HL-60 (cell line): ENCODE data around the gene ZNF132.
A peak's percentile ranks its signal among the peaks of the same experiment; 100 is the strongest.

ENCODE experiments used
- DNase-seq, 2 experiments: peaks; one replicate each; pipeline ENCODE4 v3.0.0-alpha.2; 2010 to 2020; ENCODE audit warnings: low read depth in 1 of 2, low spot score in 1 of 2
- H3K27ac ChIP-seq: fragments of 250-450 bp; sonication (Bioruptor Pico); replicated peaks from 2 replicates; pipeline ENCODE4 v1.5.1; 2020; ENCODE audit warnings: mild to moderate bottlenecking, moderate library complexity
- H3K27me3 ChIP-seq: fragments of 250-450 bp; sonication (Bioruptor Pico); 2 replicates; pipeline ENCODE4 v1.5.1; 2021; ENCODE audit warnings: mild to moderate bottlenecking, moderate library complexity; ENCODE audit not compliant: insufficient read depth, poor library complexity, severe bottlenecking
- H3K4me3 ChIP-seq: replicated peaks from 2 replicates; pipeline ENCODE4 v1.5.1; 2011; ENCODE audit warnings: mild to moderate bottlenecking, control low read depth, low read length; ENCODE audit not compliant: insufficient read depth
- CTCF ChIP-seq: IDR thresholded peaks from one replicate; pipeline ENCODE4 v1.5.1; 2011; ENCODE audit warnings: low read length, control low read depth, inconsistent platforms; ENCODE audit not compliant: insufficient read depth
- GABPA ChIP-seq: IDR thresholded peaks from 2 replicates; pipeline ENCODE4 v1.6.1; 2012; ENCODE audit warnings: low read depth
- POLR2AphosphoS5 ChIP-seq: IDR thresholded peaks from 2 replicates; pipeline ENCODE4 v1.6.1; 2012; ENCODE audit warnings: low read depth
- REST ChIP-seq: IDR thresholded peaks from 2 replicates; pipeline ENCODE4 v1.6.1; 2012; ENCODE audit warnings: low read depth; ENCODE audit not compliant: insufficient replicate concordance
- SPI1 ChIP-seq: IDR thresholded peaks from 2 replicates; pipeline ENCODE4 v1.6.1; 2012; ENCODE audit warnings: low read depth, mild to moderate bottlenecking, borderline replicate concordance

Gene ZNF132

GRCh38 chr19:58394821-58395219 is 45.1 kb downstream of the ZNF132 start:
- no peak for DNase-seq
- H3K27ac ChIP-seq, result no peak overlapping the region
- TF ChIP-seq GABPA, result no peak
- no peak for TF ChIP-seq SPI1
- no peak for TF ChIP-seq CTCF
- no peak for TF ChIP-seq POLR2AphosphoS5
- H3K27me3 ChIP-seq, result no peaks in the 10 kb centered on the region
- H3K4me3 ChIP-seq, result no peak overlapping the region

GRCh38 chr19:58393725-58394033 is 46.3 kb downstream of the ZNF132 start:
- no peak for TF ChIP-seq CTCF
- TF ChIP-seq GABPA, result no peak
- no peak for TF ChIP-seq SPI1
- no peak for TF ChIP-seq REST
- TF ChIP-seq POLR2AphosphoS5, result no peak
- no peak for DNase-seq
- Histone ChIP-seq H3K4me3 (no peak overlapping the region), H3K27me3 (no peaks in the 10 kb centered on the region), H3K27ac (no peak overlapping the region)

- H3K27ac ChIP-seq, result no peak overlapping the region
- H3K4me3 ChIP-seq, result no peak overlapping the region
- DNase-seq, result no peak
- H3K27me3 ChIP-seq, result no peaks in the 10 kb centered on the region
- TF ChIP-seq CTCF, result no peak
- TF ChIP-seq POLR2AphosphoS5, result peak; percentile 68; the same call in 1 of the 2 replicates
Measured at GRCh38 chr19:58392945-58393724, 46.8 kb downstream of the ZNF132 start.

- Histone ChIP-seq H3K27me3 (no peaks in the 10 kb centered on the region), H3K4me3 (peak overlapping the region; percentile 81), H3K27ac (peak overlapping the region; percentile 98; the same call in 1 of the 2 replicates)
- no peak for TF ChIP-seq REST
- no peak for TF ChIP-seq CTCF
- no peak for TF ChIP-seq GABPA
- no peak for TF ChIP-seq POLR2AphosphoS5
- no peak for TF ChIP-seq SPI1
- no peak for DNase-seq
Measured at GRCh38 chr19:58388175-58388526, 51.8 kb downstream of the ZNF132 start.
